Measurements from ENCODE around the gene MEX3D. TPM values are rescaled to one million over a fixed set of nuclear protein-coding genes. Genes with fewer than 3 reads are reported as not detected.

The MEX3D gene
- total RNA-seq, 1 experiment from 2014 or later: 64.0 TPM

- H4K20me1 ChIP-seq (ENCODE audit: low read length): no peaks in the 10 kb centered on the region
- TF ChIP-seq, protein P1, sequence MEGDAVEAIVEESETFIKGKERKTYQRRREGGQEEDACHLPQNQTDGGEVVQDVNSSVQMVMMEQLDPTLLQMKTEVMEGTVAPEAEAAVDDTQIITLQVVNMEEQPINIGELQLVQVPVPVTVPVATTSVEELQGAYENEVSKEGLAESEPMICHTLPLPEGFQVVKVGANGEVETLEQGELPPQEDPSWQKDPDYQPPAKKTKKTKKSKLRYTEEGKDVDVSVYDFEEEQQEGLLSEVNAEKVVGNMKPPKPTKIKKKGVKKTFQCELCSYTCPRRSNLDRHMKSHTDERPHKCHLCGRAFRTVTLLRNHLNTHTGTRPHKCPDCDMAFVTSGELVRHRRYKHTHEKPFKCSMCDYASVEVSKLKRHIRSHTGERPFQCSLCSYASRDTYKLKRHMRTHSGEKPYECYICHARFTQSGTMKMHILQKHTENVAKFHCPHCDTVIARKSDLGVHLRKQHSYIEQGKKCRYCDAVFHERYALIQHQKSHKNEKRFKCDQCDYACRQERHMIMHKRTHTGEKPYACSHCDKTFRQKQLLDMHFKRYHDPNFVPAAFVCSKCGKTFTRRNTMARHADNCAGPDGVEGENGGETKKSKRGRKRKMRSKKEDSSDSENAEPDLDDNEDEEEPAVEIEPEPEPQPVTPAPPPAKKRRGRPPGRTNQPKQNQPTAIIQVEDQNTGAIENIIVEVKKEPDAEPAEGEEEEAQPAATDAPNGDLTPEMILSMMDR (conservative IDR thresholded peaks at IDR 0.05; ENCODE audit: low read depth, low read length): no peak
- TF ChIP-seq EZH2phosphoT487 (IDR thresholded peaks at IDR 0.05; ENCODE audit: borderline replicate concordance, low read length) (no peak), EZH2 (IDR thresholded peaks at IDR 0.05; ENCODE audit: low read length, unreplicated experiment) (no peak)
- H3K36me3 ChIP-seq (ENCODE audit: low read depth, low read length): no peaks in the 10 kb centered on the region
- no peaks in the 10 kb centered on the region for H3F3A ChIP-seq (ENCODE audit: low read length, unreplicated experiment)
- peaks cover 17% of the 10 kb centered on the region for H3K79me2 ChIP-seq (ENCODE audit: low read length)
- H2AFZ ChIP-seq (ENCODE audit: low read length): no peak overlapping the region
- ChIA-PET CTCF (no interaction called here), POLR2A (ENCODE audit: unreplicated experiment) (no interaction called here)
- H3K27me3 ChIP-seq (ENCODE audit: low read length): no peaks in the 10 kb centered on the region
- ATAC-seq (peak; percentile 39), DNase-seq (peak; percentile 58)
- H3K4me1 ChIP-seq (ENCODE audit: insufficient read depth, low read length): peaks cover 19% of the 10 kb centered on the region
- H3K27ac ChIP-seq (ENCODE audit: low read length): no peak overlapping the region
- H3K9ac ChIP-seq (ENCODE audit: low read length): no peak overlapping the region
- H3K9me3 ChIP-seq (ENCODE audit: low read length): no peaks in the 10 kb centered on the region
- peak overlapping the region; percentile 39 for H3K4me2 ChIP-seq (ENCODE audit: low read length)
- BruUV-seq (replicated peaks): no TSS peak
- H3K4me3 ChIP-seq (ENCODE audit: low read length): no peak overlapping the region
- intact Hi-C loops (cut with micrococcal nuclease): loop anchor here (5.0 kb wide), 1 partner anchor 44 kb away; the partner anchor contains the start of gene TCF3
- H3K9me2 ChIP-seq (replicated peaks; ENCODE audit: low read length): no peaks in the 10 kb centered on the region
These were observed 40.4 kb upstream of the MEX3D start for GRCh38 chr19:1608359-1609102.

DNA sequence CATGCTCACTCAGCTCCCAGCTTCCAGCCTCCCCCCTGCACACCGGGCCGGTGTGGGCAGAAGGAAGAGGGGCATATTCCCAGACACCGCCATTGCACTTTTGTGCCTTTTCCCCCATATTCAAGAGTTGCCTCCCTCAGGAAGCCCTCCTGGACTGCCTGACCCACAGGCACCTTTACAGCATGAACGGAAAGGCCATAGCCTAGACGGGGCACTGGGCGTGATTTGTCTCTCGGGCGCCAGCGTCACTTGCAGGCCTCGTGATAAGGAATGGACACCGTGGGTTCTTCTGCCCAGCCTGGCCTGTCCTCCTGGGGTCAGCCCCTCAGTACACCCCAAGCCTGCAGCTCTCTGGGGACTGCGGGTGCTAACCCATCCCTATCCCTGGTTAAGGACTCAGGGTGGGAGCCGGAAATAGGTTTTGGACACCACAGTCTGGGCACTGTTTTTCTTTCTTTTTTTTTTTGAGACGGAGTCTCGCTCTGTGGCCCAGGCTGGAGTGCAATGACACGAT is 38.1 kb upstream of the MEX3D start:
- peaks cover 40% of the 10 kb centered on the region for H3K79me2 ChIP-seq (ENCODE audit: low read length)
- H3K9me2 ChIP-seq (replicated peaks; ENCODE audit: low read length): no peaks in the 10 kb centered on the region
- no peak for DNase-seq
- peak overlapping the region; percentile 68 for H3K27ac ChIP-seq (ENCODE audit: low read length)
- no peaks in the 10 kb centered on the region for H3F3A ChIP-seq (ENCODE audit: low read length, unreplicated experiment)
- no TSS peak for BruUV-seq (replicated peaks)
- no peaks in the 10 kb centered on the region for H3K9me3 ChIP-seq (ENCODE audit: low read length)
- H3K4me1 ChIP-seq (ENCODE audit: insufficient read depth, low read length): peaks cover 19% of the 10 kb centered on the region
- no peaks in the 10 kb centered on the region for H4K20me1 ChIP-seq (ENCODE audit: low read length)
- H3K4me2 ChIP-seq (ENCODE audit: low read length): peak overlapping the region; percentile 84
- intact Hi-C loops (cut with micrococcal nuclease): loop anchor here (5.0 kb wide), 1 partner anchor 46 kb away; the partner anchor contains the start of gene TCF3
- peak overlapping the region; percentile 78; the same call in 1 of the 2 replicates for H2AFZ ChIP-seq (ENCODE audit: low read length)
- POLR2A ChIA-PET (ENCODE audit: unreplicated experiment): no interaction called here
- TF ChIP-seq, protein P1 (conservative IDR thresholded peaks at IDR 0.05; ENCODE audit: low read depth, low read length): no peak
- TF ChIP-seq EZH2 (IDR thresholded peaks at IDR 0.05; ENCODE audit: low read length, unreplicated experiment) (no peak), EZH2phosphoT487 (IDR thresholded peaks at IDR 0.05; ENCODE audit: borderline replicate concordance, low read length) (no peak)
- CTCF ChIA-PET: interaction anchor here (1.0 to 1.1 kb wide), 2 partner anchors 13 to 65 kb away, joined by 3 to 4 read pairs; partner anchors contain the start of gene MBD3
- H3K27me3 ChIP-seq (ENCODE audit: low read length): no peaks in the 10 kb centered on the region
- peak overlapping the region; percentile 90 for H3K4me3 ChIP-seq (ENCODE audit: low read length)
- peak; percentile 5; the same call in 1 of the 2 replicates for ATAC-seq
- peak overlapping the region; percentile 95 for H3K9ac ChIP-seq (ENCODE audit: low read length)
- no peaks in the 10 kb centered on the region for H3K36me3 ChIP-seq (ENCODE audit: low read depth, low read length)

All from PC-3 (cell line).